NCI-H187 (cell line): ENCODE data around the gene EEFSEC.

Experiments
- DNase-seq, 2 experiments: peaks; one replicate each; lab custom pipeline; 2025; lab: John Stamatoyannopoulos, UW

The EEFSEC gene

GRCh38 chr3:128285967-128286321, 132.7 kb downstream of the EEFSEC start:
- DNase-seq, result no peak

GRCh38 chr3:128286691-128287090, 133.4 kb downstream of the EEFSEC start:
- DNase-seq, result no peak

- no peak for DNase-seq
Observed at GRCh38 chr3:128287216-128287615, 133.9 kb downstream of the EEFSEC start.

- no peak for DNase-seq
Observed at GRCh38 chr3:128289534-128289933, 136.3 kb downstream of the EEFSEC start.

GRCh38 chr3:128290484-128290883, 137.2 kb downstream of the EEFSEC start:
- DNase-seq, result no peak

- DNase-seq, result no peak
Observed at GRCh38 chr3:128293930-128294329, 140.6 kb downstream of the EEFSEC start.

- no peak for DNase-seq
Observed at GRCh38 chr3:128294999-128295468, 141.8 kb downstream of the EEFSEC start.

GRCh38 chr3:128296469-128297251, 143.4 kb downstream of the EEFSEC start:
- no peak for DNase-seq

GRCh38 chr3:128297401-128298138, 144.3 kb downstream of the EEFSEC start:
- DNase-seq, result no peak

- DNase-seq, result no peak
Observed at GRCh38 chr3:128301186-128302023, 148.1 kb downstream of the EEFSEC start.

GRCh38 chr3:128306481-128306880, 153.2 kb downstream of the EEFSEC start:
- no peak for DNase-seq

GRCh38 chr3:128307029-128307633, 153.8 kb downstream of the EEFSEC start:
- DNase-seq, result no peak

- no peak for DNase-seq
Observed at GRCh38 chr3:128307781-128308469, 154.6 kb downstream of the EEFSEC start.

- peak; percentile 10 to 42 for DNase-seq
Observed at GRCh38 chr3:128309026-128309425, 155.7 kb downstream of the EEFSEC start.

GRCh38 chr3:128310286-128311058, 157.2 kb downstream of the EEFSEC start:
- no peak for DNase-seq

GRCh38 chr3:128311441-128311844, 158.2 kb downstream of the EEFSEC start:
- no peak for DNase-seq

GRCh38 chr3:128312271-128312670, 159.0 kb downstream of the EEFSEC start:
- DNase-seq, result no peak

- DNase-seq, result no peak
Observed at GRCh38 chr3:128313071-128313725, 159.9 kb downstream of the EEFSEC start.

GRCh38 chr3:128313935-128314334, 160.7 kb downstream of the EEFSEC start:
- DNase-seq, result no peak

GRCh38 chr3:128315313-128315712, 162.0 kb downstream of the EEFSEC start:
- DNase-seq, result no peak
